ENCODE results near the gene LDLRAD4.

The LDLRAD4 gene

DNA sequence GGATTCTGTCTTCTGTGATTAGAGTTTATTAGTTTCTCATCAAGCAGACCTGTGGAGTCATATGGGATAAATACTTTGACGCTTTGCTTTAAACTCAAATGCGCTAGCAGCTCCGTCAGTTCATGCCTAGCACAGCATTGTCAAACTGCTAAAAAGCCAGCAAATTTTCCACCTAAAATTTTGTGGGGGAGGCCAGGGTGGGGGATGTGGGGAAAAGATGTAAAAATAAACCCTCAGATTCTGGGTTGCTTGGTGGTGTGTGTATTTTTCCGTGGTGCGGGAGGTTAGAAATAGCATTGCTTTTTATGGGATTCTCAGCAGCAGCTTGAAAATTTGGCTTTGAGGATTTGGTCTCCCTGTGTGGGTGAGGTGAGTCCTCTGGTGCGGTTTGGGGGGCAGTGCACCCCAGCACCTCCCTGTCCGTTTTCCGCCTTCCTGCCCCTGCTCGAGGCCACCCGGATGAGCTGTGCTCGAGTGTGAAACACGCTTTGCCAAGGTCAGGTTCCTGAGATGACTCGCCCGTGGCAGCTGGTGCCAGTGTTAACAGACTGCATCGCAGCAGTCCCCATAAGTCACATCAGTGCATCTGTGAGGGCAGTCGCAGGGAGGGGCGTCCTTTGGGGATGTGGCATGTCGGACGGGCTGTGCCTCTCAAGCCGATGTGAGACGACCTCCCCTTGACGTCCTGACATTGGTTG lies 65.9 kb downstream of the LDLRAD4 start:
- DNase-seq (ENCODE audit: low read depth, low spot score) = no peak

DNA sequence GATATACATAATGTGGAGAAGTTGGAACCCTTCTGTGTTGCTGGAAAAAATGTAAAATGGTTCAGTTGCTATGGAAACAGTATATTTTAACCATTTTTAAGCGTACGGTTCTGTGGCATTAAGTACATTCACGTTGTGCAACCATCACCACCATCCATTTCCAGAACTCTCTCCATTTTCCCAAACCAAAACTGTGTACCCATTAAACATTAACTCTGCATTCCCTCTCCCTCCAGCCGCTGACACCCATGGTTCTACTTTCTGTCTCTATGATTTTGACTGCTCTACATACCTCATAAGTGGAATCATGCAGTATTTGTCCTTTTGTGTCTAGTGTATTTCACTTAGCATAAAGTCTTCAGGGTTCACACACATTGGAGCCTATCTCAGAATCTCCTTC lies 67.3 kb downstream of the LDLRAD4 start:
- no peak for DNase-seq (ENCODE audit: low read depth, low spot score)

DNA sequence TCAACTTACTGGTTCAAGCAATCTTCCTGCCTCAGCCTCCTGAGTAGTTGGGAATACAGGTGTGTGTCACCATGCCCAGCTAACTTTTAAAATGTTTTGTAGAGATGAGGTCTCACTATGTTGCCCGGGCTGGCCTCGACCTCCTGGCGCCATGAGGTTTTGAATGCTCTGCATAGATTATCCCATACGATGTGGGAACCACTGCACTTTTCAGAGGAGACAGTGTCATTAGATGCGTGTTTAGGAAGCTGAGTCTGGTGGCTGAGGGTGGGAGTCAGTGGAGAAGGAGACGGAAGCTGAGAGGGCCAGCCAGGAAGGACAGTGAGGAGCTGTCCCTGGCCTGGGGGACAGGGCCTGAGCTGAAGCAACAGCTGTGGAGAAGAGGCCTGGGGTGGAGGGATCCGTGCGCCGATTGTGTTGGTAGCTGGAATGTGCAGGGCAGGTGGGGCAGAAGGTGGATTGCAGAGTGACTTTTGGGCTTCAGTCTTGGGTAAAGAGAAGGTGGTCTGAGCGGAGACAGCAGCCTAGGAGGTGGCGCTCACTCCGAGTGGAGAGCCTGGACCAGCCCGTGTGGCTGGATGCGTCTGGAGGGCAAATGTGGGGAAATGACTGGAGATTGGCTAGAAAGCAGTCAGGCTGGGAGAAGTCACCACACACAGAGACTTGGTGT lies 68.0 kb downstream of the LDLRAD4 start:
- DNase-seq (ENCODE audit: low read depth, low spot score) = no peak

DNA sequence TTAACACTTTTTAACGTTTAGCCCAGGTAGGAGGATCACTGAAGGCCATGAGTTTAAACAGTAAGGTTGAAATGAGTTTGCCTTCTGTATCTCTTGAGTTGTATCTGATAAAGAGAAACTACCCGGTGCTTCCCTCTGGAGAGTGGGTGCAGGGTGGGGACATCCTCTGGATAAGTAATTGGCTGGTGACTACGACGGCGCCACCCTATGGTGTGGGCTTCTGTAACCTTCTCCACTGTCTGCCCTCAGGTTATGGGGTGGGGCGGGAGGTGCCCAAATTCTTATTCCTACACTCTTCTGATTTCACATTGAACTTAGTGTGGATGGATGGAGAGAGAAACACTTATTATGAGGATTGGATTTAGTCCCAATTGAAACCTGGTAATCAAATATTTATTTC lies 68.8 kb downstream of the LDLRAD4 start:
- no peak for DNase-seq (ENCODE audit: low read depth, low spot score)

DNA sequence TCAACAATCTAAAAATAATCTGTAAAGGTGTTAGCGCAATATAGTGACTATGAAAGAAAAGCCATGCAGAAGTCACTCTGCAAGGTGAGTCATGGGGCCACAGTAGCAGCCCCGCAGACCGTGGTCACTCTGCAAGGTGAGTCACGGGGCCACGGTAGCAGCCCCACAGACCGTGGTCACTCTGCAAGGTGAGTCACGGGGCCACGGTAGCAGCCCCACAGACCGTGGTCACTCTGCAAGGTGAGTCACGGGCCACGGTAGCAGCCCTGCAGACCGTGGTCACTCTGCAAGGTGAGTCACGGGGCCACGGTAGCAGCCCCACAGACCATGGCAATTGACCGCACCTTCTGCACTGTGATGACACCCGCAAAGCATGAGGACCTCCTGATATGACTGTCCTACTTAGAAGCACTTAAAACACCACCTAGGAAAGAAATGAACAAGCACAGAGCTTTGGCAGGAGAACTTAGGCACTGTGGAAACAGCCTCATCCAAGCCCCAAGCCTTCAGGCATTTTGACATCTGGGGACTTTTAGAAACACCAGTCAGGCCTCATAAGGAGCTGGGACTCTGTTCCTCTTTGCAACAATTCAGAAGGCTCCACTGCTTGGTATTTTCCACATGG lies 70.1 kb downstream of the LDLRAD4 start:
- no peak for DNase-seq (ENCODE audit: low read depth, low spot score)

DNA sequence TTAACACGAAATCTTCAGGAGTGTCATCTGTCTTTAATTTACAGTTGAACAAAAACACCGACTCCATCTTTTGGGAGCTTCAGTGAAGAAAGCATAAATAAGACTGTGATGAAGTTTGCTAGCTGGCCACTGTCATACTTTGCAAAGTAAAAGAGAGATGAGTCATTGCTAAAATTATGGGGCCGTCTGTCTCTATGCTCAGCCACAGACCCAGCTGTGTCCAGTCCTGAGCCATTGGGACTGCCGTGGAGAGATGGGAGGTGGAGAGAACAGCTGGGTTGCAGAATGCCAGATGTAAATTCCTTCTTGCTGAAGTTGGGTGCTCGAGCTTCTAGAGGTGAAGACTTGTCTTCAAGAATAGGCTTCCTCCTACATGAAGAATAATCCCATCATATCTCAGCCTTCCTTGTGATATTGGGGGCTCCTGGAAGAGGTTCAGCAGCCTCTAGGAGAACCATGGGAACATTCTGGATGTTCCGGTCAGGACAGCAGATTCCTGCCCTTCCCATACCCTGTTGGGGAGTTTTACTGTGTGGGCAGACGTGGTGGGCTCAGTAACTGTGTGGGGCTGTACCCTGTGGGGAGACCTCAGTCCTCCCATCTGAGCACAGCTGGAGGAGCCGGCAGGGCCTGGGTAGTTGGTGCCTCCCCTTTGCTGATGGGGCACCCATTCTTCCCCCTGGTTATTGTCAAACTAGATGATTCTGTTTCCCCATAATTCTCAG lies 71.1 kb downstream of the LDLRAD4 start:
- no peak for DNase-seq (ENCODE audit: low read depth, low spot score)

DNA sequence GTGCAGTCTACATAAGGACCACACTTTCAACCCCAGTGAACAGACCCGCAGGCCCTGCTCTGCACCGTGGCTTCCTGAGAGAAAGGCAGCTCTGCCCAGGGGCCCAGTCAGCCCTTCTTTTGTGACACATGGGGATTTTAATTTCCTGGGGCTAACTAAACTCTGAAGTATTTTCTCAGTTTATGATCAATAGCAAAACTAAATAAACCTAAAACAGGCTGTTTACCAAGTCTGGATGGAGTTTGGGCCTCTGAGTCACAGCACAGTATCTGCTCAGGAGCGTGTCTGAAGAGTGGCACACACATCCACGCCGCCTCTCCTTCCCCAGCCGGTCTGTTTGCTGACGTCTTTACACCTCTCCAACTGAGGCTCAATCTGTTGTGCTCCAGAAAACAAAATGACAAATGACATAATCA lies 72.3 kb downstream of the LDLRAD4 start:
- no peak for DNase-seq (ENCODE audit: low read depth, low spot score)

DNA sequence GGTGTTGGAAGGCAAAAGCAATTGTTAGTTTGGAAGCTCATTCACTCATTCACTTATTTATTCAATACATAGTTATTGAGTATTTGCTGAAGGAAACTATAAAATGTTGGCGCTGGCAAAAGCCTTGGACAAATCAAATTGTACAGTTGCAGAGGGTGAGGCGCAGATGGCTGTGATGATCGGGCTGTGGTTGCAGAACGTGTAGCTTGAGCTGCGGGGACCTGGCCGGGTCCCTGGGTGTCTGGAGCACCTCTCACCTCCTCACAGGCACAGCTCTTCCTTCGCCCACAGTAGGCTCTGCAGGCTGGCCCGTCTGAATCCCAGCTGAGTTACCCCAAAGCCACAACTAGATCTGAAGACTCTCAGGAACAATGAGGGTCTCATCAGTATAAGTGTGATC lies 72.7 kb downstream of the LDLRAD4 start:
- no peak for DNase-seq (ENCODE audit: low read depth, low spot score)

DNA sequence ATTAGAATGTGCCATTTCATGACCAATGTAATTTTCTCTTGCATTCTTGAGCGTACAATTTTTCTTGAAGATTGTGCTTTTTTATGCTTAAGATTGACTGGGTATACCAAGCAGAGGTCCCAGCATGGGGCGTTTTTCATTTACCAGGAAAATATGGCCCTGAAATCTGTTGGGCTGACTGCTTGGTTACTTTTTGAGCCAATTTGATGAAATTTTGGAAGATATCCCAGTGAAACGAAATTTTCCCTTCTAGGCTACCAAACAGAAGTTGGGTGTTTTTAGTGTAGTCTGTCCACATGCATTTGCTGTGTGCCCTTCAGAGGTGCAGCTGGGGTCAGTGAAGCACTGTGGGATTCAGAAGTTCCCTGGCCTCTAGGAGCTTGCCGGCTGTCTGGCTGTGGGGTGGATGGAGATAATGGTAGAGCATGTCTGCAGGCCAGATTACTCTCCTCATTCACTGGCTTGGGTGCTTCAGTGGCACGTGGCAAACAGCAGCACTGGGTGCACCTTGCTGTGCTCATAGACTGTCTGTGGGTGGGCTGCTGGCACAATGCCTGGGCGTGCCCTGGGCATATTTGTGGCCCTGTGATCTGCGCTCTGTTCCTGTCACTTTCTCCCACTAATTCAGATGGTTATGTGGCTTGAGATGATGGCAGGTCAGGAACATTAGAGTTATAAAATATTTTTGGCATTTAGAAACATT lies 73.3 kb downstream of the LDLRAD4 start:
- DNase-seq (ENCODE audit: low read depth, low spot score) = no peak

DNA sequence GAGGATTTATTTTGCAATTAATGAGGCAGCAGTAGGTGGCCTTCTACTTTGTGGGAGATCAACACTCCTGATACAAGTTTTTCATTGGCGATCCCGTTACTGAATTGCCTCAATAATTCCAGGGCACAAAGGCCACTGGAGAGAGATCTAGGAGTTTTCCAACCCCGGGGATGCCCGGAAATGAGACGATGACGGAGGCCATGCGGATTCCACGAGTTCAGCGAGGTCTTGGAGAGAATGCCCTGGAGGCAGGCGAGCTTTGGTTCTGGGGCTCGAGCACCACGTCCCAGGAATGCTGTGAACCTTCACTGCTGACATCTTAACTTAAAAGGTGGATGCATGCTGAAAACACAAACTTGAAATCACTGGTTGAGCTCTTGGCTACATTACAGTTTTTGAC lies 74.2 kb downstream of the LDLRAD4 start:
- no peak for DNase-seq (ENCODE audit: low read depth, low spot score)

DNA sequence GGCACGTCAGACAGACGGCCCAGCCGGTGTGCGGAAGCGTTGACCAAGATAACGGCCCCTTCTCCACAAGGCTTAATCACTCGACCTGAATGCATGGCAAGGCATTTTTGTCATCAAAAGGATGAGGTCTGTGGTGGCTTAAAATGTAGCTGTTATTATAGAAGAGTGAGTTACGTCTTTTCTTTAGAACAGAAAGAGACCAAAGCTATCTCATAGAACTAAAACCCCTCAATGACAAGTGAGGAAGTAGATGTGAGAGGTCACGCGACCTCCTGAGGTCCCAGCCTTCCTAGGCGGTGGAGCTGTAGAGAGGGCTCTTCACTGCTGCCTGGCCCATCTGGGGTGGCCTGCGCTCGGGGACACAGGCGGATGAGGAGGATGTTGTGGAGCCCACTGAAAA lies 75.7 kb downstream of the LDLRAD4 start:
- no peak for DNase-seq (ENCODE audit: low read depth, low spot score)

DNA sequence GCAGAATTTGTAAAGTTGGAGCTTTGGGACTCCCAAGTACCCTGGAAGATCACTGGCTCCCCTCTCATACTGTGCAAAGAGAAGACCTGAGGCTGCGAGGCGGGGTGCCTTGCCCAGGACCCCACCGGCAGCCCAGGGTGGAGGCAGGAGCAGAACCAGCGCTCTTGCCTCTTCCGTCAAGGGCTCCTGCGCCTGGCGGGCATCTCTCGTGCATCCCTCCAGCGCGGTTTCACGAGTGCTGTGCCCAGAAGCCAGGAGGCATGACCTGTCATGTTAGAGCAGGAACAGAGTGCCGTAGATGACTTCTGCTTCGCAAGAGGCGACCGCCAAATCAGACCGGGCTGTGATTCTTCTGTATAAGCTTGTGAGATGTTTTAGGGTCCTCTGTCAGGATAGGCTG lies 77.3 kb downstream of the LDLRAD4 start:
- DNase-seq (ENCODE audit: low read depth, low spot score) = no peak

DNA sequence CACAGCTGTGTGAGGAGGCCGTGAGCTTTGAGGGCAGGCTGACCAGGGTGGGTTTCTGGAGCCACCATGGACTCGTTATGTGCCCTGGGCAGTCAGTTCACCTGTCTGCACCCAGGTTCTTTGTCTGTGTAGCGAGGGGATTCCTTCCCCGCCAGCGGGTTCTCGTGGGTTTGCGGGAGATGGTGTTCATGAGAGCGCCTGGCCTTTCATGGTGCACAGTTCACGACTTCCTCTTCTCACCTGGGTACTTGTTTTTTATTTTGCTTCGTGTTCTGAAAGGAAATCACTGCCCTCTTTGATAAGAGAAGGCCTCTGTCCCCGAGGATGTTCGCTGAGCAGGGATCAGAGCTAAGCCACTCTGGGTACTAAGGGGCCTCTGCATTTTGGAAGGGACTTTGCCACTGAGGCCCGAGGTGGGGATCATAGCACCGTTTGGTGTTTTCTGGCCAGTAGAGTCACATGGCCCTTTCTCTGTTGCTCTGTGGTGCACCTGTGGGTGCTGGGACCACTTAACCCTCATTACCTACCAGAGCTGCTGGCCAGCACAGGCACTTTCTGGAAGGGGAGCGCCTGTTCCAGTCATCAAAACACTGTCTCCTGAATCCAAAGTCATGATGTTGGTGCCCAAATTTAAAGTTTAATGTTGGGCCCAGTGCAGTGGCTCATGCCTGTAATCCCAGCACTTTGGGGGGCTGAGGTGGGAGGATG lies 78.5 kb downstream of the LDLRAD4 start:
- no peak for DNase-seq (ENCODE audit: low read depth, low spot score)

DNA sequence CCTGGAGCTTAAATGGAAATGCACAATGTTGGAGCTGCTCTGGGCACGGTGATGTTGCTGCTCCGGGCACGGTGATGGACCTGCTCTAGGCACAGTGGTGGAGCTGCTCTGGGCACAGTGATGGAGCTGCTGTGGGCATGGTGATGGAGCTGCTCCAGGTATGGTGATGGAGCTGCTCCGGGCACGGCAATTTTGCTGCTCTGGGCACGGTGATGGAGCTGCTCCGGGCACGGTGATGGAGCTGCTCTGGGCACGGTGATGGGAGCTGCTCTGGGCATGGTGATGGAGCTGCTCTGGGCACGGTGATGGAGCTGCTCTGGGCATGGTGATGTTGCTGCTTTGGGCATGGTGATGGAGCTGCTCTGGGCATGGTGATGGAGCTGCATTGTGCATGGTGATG lies 79.7 kb downstream of the LDLRAD4 start:
- no peak for DNase-seq (ENCODE audit: low read depth, low spot score)

DNA sequence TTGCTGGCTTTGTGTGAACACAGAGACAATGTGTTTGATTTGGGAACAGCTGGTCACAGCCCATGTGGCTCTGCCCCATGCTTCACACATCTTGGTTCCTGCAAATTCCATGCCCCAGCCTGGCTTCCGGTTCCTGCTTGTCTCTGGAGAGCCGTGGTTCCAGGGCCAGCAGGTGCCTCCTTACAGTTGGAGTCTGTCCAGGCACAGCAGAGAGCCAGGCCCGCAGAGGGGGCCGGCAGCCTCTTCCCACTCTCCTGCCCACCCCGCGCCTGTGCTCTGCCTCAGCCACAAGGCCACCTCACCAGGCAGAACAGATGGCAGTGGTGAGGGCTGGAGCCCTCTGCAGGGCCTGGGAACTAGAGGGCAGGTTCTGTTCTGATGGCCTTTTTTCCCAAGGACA lies 81.5 kb downstream of the LDLRAD4 start:
- no peak for DNase-seq (ENCODE audit: low read depth, low spot score)

DNA sequence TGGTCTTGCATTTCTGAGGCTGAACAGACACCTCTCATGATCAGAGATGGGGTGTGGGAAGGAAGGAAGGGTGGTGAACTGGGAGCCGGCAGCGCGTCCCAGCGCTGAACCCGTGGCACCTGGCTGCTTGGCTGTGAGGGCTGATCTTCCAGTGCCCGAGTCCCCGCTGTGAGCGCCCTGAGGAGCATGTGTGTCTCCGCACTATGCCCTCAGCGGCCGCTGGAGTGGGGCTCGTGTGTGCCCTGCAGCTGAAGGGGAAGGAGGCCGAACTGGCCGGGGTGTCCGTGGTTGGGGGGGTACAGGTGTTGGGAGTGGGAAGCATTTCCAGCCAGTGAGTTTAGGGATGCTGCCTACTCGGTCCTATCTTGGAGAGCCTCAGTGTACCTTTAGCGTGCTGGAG lies 82.2 kb downstream of the LDLRAD4 start:
- DNase-seq (ENCODE audit: low read depth, low spot score) = no peak

DNA sequence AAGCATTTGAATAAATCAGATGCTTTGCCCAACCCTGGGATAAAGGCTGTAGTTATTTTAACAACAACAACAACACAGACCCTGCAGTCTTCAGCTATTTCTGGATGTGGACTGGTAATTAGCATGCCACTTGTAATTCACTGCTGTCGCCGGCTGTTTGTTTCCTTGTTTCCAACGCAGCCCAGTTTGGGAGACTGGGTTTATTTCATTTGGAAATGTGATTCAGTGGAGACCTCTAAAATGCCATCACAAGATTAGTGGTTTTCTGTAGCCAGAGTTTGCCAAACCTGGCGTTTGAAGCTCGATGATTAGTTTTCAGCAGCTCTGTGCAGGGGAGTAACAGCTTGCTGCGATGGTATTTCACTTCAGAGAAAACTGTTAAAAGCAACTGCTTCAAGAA lies 83.5 kb downstream of the LDLRAD4 start:
- DNase-seq (ENCODE audit: low read depth, low spot score) = no peak

DNA sequence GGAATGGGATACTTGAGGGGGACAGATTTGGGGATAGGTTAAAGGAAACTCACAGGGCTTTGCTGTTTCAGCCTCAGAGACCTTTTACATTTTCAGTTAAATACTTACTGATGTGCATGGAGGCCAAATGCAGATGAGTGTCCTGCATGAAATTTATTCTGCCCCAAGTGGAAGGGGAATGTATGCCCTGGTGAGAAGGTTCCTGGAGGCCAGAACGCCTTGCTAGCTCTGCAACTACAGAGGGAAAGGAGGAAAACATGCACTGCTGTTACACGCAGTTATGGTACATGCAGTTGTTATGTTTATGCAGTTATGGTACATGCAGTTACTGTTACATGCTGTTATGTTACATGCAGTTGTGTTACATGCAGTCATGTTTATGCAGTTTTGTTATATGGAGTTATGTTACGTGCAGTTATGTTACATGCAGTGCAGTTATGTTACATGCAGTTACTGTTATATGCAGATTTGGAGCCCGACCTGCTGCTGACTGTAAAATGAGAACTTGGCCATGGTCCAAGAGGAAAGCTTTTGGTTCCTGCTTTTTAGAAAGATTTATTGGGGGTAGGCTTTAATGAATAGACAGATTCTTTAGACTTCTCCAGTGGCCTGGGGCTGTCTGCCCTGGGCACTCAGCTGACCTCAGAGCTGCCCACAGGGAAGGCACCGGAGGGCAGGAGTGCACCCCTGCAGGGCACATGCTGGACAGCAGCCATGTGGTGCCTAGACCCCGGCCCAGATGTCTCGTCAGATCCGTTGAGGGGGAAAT lies 84.1 kb downstream of the LDLRAD4 start:
- DNase-seq (ENCODE audit: low read depth, low spot score) = no peak

DNA sequence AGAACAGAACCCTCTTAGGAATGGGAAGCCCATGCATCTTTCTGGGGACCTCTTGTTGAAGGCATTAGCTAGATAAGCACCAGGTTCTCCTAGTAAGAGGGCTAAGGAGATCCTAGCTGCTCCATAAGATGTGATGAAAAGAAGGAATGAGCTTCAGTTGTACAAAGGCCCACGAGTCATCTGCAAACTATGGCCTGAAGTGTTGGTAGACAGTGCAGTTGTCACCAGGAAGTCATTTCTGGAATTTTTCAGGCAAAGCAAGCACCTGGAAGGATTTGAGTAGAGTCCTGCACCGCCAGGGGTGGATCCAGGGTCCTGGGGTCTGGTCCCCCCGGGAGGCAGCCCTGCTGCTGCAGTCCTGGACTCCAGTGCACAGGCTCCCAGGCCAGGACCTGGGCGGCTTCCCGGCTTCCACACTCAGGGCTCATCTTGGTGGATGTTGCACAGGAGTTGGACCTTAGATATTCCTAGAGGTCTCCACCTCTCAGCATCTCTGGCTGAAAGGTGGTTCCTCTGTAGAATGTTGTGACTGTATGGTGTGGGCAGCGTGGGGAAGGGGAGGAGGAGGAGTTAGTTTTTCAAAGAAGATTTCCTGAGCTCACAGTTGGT lies 85.3 kb downstream of the LDLRAD4 start:
- DNase-seq (ENCODE audit: low read depth, low spot score) = no peak

DNA sequence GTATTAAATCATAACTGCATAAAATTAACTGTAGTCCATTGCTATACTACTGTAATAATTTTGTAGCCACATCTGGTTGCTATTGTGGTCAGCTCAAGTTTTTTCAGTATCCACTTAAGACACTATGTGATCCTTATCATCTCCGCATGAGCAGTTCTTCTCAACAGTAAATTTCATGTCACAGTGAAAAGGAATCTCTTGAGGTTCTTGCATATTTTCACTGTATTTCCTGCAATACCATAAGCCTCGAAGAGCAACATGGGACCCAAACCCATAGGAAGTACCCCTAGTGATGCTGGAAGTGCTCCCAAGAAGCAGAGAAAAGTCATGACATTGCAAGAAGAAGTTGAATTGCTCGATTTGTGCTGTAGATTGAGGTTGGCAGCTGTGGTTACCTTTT lies 86.7 kb downstream of the LDLRAD4 start:
- DNase-seq (ENCODE audit: low read depth, low spot score) = no peak
